HG03342 (cell line): Measurements from ENCODE around the gene GRIN1.

Experiments
- ATAC-seq: cut with Tn5 transposase; IDR thresholded peaks from one replicate; pipeline ENCODE4 v1.9.1; 2021; ENCODE audit warnings: mild to moderate bottlenecking, moderate library complexity; ENCODE audit not compliant: unreplicated experiment

GRIN1 gene

DNA sequence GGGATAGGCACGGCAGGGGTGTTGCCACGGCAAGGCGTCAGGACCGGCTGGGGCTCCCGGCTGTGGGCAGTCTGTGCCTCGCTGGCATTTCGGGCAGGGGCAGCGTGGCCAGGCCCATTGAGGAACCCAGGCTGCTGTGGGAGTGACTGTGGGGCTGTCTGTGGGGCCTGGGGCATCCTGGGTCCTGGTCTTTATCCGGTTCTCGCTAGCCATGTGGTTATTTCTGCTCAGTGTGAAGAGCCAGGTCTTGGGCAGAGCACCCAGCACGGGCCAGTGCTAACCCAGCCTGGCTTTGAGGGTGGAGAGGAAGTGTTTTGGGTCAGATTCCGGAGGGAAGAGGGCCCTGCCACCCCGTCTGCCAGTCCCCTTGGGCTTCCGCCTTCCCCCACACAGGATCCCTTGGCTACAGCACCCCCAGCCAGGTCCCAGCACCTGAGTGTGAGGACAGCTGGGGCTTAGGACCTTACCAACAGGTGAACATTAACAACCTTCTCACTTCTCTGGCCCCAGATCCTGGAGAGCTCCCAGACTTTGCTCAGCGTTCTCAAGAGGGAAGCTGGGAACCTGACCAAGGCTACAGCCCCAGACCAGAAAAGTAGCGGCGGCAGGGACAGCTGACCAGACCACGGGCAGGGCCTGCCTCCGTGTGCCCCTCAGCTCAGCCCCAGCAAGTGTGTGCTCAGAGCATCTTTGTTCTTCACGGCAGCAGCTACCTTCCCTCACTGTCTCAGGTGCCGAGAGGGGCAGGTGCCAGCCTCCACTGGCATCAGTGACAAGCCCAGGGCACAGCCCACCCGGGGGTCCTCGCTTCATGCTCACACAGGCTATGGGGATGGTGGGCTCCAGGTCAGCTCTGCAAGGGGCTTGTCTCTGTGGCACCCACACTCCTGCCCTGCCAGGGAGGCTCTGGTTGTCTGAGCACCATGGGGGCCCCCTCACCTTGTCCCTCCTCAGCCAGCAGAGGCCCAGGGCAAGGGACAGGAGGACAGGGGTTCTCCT is 50.6 kb downstream of the GRIN1 start:
- no peak for ATAC-seq

DNA sequence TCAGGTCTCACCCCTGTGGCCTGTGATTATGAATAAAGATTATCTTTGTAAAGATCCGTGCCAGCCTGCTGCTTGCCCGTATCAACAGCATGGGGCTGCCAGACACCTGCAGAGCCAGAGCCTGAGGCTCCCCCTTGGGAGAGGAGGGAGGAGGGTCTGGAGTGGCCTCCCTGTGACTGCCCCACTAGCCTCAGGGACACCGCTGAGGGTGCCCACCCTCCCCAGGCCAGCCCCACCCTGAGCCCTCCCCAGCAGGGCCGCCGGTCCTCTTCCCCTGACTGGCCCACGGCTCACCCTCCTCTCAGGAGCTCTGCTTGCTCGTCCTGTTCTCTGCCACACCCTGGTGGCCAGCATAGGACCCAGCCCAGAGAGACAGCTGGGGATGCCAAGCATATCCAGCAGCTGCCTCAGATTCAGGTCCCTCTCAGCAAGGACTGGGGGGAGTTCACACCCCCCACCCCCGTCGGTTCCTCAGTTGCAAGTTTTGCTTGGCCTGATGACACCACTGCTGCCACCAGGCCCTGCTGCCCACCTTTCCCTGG is 51.4 kb downstream of the GRIN1 start:
- no peak for ATAC-seq

DNA sequence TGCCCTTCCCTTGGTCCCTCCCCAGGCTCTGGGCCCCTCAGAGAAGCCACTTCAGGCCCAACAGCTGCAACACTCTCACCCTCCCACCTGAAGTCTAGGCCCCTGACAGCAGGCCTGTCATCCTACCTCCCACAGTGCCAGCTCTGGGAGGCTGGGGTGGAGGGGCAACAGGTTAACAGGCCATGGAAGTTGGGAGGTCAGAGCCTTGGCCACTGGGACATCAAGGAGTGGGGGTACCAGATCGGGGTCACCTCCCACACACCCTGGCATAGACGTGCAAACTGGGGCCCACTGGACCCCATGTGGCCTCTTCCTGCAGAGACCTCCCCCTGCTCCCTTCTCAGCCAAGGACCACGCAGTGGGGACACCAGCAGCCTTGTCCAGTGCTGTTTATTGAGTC is 52.3 kb downstream of the GRIN1 start:
- no peak for ATAC-seq

DNA sequence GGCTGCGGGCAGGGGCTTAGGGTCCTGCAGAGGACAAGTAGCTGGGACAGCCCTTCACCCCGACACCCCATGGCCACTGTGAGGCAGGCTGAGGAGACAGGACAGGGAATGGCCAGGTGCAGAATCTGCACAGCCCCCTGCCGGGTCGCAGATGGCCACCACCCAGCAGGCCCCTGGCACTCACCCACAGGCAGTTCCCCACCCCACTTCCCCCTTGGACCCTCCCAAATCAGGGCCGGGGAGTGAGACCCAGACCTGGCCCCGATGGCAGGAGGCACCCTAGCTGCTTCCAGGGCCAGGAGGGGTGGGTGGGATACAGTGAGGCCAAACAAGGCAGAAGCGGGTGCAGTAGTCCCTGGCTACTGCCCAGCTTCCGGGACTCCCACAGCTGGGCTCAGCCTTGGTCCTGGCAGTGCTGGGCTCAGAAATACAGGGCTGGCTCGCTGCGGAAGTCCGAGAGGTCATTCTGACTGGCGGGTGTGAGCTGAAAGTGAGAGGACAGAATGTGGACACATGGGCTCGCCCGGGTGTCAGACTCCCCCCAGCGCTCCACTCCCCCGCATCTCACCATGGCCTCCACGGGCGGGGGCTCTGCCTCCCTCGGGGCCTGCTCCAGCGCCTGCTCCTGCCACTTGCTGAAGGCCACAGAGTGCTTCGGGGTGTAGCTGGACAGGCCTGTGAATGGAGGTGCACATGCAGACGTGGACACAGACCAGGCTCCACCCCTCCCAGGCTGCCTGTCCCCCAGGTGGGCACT is 52.9 kb downstream of the GRIN1 start:
- ATAC-seq: no peak

DNA sequence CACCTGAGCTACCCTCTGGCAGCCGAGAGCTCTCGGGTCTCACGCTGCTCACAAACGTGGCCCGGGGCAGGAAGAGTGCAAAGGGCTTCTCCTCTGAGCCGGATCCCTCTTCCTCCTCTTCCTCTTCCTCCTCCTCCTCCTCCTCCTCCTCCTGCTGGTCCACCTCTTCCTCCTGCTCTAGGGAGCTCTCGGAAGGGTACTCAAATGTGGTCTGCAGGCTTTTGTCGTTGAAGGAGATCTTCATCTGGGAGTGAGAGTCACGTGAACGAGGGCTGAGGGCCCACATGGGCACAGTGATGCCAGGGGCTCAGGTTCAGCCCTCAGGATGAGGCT is 53.5 kb downstream of the GRIN1 start:
- no peak for ATAC-seq

DNA sequence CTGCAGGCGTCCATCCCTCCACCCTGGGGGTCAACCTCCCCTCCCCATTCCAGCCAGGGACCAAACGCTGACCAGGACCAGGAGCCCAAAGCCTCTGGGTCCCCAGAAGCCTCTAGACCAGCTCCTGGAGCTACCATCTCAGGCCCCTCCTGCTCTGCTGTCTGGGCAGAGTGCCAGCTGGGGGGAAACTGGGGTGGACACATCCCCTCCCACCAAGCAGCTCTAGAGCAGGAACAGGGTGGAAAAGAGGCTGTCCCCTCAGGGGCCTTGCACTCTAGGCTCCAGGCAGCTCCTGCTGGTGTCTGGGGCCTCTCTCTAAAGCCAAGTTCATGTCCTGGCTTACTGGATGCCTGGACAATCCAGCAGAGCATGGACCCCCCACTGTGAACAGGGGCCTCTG is 53.9 kb downstream of the GRIN1 start:
- no peak for ATAC-seq

DNA sequence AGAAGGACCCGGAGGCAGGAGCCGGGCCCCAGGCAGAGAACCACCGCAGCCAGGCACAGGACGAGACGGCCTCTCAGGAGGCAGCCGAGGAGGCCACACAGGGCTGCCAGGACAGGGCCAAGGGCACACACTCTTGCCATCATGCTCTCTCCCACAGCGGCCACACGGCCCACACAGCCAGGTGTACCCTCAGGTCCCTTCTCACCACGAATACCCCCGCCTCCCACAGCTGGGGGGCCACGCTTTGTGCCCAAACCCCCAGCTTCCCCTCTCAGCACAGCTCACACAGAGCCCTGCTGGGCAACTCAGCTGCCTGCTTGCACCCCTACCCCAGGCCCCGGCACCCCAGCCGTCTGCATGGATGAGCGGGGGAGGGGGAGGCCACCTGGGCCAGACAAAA is 54.8 kb downstream of the GRIN1 start:
- no peak for ATAC-seq

DNA sequence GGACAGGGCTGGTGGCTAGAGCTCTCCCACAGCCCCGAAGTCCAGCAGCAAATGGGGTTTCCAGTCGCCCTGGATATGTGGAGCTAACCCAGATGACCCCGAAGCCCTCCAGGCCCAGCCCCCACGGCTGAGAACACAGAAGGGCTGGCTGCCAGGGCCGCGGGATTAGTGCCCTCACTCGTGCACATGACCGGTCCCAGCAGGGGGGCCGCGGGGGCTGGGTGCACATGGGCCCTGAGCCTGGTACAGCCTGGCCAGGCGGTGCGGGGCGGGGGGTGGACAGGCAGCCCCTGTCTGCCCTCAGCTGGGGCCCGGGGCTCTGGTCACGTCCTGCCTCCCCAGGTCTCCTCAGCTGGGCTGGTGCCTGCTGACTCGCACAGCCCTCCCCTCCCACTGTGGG is 55.4 kb downstream of the GRIN1 start:
- no peak for ATAC-seq

DNA sequence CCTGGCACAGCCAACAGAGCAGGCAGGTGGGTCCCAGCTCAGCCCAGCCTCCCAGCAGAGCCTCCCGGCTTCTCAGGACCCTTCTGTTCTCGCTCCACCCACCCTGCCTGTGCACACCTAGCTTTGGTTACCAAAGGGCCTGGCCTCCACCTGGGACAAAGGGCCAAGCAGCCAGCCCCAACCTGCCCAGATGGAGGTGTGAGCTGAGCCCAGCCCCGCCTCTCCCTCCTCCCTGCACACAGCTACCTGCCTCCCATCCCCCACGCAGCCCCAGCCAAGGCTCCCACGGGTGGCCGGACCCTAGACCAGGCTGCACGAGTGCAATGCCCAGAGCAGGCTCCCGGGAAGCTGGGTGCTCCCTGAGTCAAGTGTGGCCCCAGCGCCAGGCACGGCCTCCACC is 56.0 kb downstream of the GRIN1 start:
- no peak for ATAC-seq

DNA sequence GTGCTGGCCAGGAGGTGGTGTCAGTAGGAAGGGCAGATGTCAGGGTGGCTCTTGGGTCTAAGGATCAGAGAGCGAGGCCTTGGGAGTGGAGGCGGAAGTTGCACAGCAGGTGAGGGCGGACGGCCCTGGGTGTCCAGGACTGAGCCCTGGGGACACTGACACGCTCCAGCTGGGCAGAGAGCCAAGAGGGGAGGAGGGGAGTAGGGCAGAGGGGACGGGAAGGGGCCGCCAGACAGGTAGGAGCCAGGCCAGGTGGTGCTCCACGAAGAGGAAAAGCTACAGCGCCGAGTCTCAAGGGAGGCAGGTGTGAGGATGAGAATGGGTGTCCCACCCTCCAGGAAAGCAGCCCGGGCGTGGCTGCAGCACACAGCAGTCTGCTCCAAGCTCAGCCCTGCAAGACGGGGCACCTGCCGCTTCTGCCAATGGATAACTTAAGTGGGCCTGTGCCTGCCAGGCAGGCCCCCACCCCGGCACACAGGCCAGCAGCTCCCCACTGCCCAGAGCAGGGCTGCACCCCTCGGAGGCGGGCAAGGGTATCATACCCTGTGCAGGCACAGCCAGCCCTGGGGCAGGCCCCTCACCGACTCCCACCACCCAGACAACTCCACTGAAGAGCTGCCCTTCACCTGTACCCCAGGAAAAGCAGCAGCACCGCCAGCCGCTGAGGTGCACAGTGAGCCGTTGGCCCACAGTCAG is 56.7 kb downstream of the GRIN1 start:
- no peak for ATAC-seq

DNA sequence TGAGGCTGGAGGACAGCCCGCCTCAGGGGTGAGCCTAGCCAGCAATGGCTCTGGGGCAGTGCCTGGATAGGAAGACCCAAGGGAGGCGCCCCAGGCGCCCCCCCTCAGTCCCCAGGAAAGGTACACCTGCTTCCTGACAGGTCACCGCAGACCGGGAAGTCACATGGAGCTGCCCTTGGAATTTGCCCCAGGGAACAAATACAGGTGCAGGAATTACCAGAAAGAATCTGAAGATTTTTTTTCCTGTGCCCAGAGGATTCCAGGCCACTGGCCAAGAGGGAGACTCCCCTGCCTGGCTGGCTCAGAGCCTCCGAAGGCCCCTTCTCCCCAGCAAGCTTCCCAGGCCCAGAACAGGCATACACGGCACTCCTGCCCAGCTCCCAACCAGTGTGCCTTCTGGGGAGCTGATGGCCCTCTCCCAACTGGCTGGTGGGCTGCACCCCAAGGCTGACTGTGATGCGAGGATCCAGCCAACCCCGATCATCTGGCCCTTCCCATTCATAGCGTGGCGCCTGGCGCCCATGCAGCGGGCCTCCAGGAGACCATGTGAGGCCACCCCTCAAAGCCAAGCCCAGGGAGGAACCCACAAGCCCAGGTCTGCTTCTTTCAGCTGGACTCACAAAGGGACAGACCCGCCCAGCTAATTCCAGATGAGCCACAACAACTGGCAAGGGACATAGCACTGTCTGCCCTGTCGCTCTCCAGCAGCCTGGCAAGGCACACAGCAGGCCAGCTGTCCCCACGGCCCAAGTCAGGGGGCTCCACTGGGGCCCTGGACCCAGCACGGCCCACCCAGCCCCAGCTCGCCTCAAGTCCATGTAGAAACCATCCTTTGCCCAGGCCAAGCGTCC is 59.3 kb downstream of the GRIN1 start:
- no peak for ATAC-seq

DNA sequence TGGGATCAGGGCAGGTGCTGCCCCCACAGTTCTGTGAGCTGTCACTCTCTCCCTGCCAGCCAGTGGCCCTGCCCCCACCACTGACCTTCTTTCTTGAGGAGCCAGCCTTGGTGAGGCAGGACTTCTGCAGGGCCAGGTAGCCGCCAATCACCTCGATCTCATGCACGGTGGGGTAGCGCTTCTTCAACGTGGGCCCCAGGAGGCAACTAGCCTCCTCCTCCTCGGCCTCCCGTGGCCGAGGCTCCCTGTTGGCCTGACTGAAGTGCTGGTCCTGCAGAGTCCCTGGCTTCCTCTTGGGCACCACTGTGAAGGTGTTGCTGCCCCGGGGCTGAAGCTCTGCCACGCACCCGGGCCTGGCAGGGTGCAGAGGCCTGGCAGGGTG is 59.9 kb downstream of the GRIN1 start:
- ATAC-seq: no peak

DNA sequence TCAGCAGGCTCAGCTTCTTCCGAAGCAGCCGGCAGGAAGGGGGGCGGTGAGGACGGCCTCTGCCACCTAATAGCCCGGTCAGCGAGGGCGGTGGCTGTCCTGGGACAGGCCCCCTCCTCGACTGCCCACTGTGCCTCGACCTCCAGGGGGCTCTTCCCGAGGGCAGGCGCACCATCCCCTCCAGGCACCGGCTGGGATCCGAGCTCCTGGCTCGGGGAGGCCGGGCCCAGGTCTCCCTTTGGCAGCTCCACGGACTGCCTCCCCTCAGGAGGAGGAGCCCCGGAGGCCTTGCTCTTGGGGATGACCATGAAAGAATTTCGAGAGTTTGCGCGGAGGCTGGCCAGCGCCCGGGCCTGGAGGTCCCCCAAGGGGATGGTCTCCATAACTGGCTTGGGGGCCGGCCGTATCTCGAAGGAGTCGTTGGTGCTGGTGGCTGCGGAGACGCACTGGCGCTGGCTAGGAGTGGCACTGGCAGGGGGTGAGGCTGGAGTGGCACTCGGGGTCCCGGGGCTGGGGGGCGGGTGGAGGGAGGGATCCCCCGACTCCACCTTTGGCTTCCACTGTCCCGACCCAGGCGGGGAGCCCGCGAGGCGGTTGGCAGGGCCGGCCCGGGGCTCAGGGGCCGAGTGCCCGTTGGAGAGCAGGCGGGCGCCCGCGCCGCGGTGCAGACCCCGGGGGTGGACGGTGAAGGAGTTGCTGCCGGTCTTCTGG is 60.6 kb downstream of the GRIN1 start:
- no peak for ATAC-seq

DNA sequence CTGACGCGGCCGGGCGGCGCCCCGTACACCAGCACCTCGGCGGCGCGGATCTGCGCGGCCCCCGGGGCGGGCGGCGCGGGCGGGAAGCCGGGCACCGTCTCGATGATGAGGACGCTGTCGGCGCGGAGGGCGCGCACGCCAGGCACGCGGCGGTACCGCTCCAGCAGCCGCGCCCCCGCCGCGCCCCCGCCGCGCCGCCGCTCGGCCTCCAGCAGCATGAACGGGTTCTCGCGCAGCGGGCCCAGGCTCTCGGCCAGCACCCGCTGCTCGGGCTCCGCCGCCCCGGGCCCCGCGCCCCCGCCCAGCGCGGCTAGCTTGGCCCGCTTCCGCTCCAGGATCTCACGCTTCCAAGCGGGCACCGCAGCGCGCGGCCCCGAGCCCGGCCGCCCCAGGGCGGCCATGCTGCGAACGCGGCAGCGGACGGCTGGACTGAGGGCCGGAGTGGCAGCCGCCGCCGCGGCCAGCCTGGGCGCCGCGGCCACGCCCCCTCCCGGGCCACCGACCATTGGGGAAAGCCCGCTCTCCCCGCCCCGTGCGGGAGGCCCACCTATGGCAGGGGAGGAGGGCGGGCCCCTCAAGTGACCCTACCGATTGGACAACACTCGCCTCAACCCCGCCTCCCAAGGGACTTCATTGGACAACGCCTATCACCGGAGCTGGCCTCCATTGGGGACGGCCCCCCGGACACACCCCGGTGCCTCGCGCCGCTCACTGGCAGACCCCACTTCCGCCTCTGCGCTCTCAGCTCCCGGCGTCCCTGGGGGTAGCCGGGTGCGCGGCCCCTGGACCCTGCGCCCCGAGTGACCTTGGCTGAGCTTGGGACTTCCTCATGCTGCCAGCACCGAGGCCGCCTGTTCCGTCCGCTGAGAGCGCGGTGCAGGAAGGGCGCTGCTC is 61.6 kb downstream of the GRIN1 start, which contains the start of gene TPRN:
Gene TPRN, minus strand, starts transcription at position 431 of the 894 bp plus-strand sequence. Its CDS starts 30 bp downstream, at position 401.
- peak; percentile 83 for ATAC-seq

DNA sequence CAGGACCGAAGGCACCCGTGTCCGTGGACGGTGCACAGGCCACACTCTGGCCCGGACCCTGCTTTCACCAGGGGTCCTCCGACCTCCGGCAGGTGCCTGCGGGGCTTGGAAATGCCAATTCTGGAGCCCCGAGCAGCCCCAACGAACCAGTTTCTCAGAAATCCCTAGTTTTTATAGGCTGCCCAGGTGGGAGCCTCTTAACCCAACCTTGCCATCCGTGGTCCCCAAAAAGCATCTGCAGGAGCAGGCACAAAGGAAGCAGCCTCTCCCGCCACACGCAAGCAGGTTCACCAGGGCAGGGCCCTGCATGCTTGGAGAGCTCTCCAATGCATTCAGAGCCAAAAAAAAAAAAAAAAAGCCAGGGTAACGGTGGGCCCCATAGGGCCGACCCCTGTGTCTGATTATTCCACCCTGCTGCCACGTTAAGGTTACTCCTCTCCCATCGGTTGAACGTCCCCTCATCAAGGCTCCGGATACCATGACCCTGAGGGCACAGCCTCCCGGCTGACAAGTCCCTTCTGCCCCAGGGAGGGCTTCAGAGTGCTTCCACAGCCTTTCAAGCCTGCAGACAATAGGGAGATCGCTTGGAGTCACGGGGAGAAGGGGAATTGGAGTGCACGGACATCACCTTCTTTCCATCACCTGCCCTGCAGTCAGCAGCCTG is 62.4 kb downstream of the GRIN1 start:
- no peak for ATAC-seq

DNA sequence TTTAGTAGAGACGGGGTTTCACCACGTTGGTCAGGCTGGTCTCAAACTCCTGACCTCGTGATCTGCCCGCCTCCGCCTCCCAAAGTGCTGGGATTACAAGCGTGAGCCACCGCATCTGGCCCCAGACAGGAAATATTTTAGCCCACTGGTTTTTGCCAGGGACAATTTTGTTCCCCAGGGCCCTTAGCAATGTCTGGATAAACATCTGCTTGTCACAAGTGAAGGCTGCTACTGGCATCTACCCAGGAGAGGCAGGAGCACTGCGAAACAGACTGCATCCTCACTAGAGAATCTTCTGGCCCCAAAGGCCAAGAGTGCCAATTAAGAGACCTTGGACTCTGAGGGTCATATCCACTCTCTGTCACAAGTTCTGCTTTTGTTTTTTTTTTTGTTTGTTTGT is 64.0 kb downstream of the GRIN1 start:
- ATAC-seq: no peak

DNA sequence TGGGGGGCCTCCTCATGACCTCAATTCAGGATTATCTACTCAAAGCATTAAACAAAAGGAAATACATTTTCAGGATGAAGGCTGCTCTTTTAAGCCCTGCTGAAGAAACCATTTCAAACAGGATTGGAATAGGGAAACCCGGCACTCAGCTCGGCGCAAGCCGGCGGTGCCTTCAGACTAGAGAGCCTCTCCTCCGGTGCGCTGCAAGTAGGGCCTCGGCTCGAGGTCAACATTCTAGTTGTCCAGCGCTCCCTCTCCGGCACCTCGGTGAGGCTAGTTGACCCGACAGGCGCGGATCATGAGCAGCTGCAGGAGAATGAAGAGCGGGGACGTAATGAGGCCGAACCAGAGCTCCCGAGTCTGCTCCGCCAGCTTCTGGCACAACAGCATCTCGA is 65.8 kb downstream of the GRIN1 start:
- ATAC-seq: no peak
